Bone marrow (tissue), 2 donors: ENCODE results near the gene CUBN.

ENCODE experiments used
- DNase-seq, 2 donors: peaks; one replicate each; lab custom pipeline; 2025; lab: John Stamatoyannopoulos, UW

The CUBN gene

GRCh38 chr10:16950656-16951601, 178.7 kb downstream of the CUBN start:
- DNase-seq = no peak

- DNase-seq = no peak
Measured at GRCh38 chr10:16949816-16950215, 179.8 kb downstream of the CUBN start.

- no peak for DNase-seq
Measured at GRCh38 chr10:16948361-16948760, 181.2 kb downstream of the CUBN start.

GRCh38 chr10:16947069-16947468, 182.5 kb downstream of the CUBN start:
- no peak for DNase-seq

GRCh38 chr10:16945593-16945992, 184.0 kb downstream of the CUBN start:
- no peak for DNase-seq

GRCh38 chr10:16944986-16945385, 184.6 kb downstream of the CUBN start:
- DNase-seq = no peak

- no peak for DNase-seq
Measured at GRCh38 chr10:16944402-16944801, 185.2 kb downstream of the CUBN start.

GRCh38 chr10:16943295-16944285, 186.0 kb downstream of the CUBN start:
- DNase-seq = no peak

GRCh38 chr10:16942381-16943078, 187.1 kb downstream of the CUBN start:
- DNase-seq = no peak

- no peak for DNase-seq
Measured at GRCh38 chr10:16941870-16942269, 187.7 kb downstream of the CUBN start.

- DNase-seq = no peak
Measured at GRCh38 chr10:16941067-16941466, 188.5 kb downstream of the CUBN start.

GRCh38 chr10:16938952-16939351, 190.7 kb downstream of the CUBN start:
- no peak for DNase-seq

- DNase-seq = no peak
Measured at GRCh38 chr10:16934461-16934860, 195.2 kb downstream of the CUBN start.

- DNase-seq = no peak
Measured at GRCh38 chr10:16933783-16934182, 195.8 kb downstream of the CUBN start.

GRCh38 chr10:16931930-16932329, 197.7 kb downstream of the CUBN start:
- no peak for DNase-seq

GRCh38 chr10:16930540-16930939, 199.1 kb downstream of the CUBN start:
- DNase-seq = no peak

- no peak for DNase-seq
Measured at GRCh38 chr10:16929069-16929468, 200.5 kb downstream of the CUBN start.

- DNase-seq = no peak
Measured at GRCh38 chr10:16927546-16927945, 202.1 kb downstream of the CUBN start.

GRCh38 chr10:16923726-16924125, 205.9 kb downstream of the CUBN start:
- no peak for DNase-seq

- DNase-seq = no peak
Measured at GRCh38 chr10:16923309-16923708, 206.3 kb downstream of the CUBN start.

GRCh38 chr10:16919121-16919982, 210.3 kb downstream of the CUBN start:
- no peak for DNase-seq
